Inflammatory macrophage treated with lipopolysaccharide for 4 hours (primary cell): ENCODE results near the gene PPDPF.

Experiments used
- DNase-seq: peaks from one replicate; pipeline ENCODE4 v3.0.0-alpha.2; 2020

The PPDPF gene

GRCh38 chr20:63522091-63522868 is 1.7 kb downstream of the PPDPF start:
- no peak for DNase-seq

GRCh38 chr20:63522981-63523611 is 2.5 kb downstream of the PPDPF start:
- no peak for DNase-seq

DNA sequence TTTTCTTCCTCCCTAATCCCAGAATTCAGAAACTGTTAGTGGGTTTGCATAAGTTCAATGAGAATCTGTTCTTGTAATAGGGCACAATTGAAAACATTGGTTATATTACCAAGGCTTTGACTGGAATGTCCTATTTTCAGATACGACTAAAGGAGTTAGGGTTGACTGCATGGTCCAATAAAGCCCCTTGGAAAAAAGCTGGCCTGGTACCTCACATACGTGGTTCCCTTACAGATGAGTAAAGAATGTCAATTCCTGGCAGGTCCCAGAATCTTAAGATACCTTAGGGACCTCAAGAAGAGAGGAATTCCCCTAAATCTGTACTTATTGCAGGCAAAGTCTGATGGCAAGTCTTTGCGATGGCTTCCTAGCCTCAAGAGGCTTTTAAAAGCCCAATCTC is 4.6 kb downstream of the PPDPF start:
- DNase-seq = no peak

DNA sequence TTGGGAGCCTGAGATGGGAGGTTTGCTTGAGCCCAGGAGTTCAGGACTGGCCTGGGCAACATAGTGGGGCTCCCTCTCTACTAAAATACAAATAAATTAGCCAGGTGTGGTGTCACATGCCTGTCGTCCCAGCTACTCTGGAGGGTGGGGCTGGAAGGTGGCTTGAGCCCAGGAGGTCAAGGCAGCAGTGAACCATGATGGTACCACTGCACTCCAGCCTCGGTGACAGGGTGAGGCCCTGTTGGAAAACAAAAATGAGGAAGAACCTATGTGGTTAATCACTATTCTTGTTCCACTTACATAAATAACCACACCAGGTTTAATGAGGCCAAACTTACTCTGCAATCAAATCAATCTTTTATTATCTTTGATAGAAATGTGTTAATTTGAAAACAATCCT is 5.4 kb downstream of the PPDPF start:
- no peak for DNase-seq

- no peak for DNase-seq
Measured at GRCh38 chr20:63527184-63527583, 6.6 kb downstream of the PPDPF start.

- no peak for DNase-seq
Measured at GRCh38 chr20:63529180-63529860, 8.8 kb downstream of the PPDPF start.

DNA sequence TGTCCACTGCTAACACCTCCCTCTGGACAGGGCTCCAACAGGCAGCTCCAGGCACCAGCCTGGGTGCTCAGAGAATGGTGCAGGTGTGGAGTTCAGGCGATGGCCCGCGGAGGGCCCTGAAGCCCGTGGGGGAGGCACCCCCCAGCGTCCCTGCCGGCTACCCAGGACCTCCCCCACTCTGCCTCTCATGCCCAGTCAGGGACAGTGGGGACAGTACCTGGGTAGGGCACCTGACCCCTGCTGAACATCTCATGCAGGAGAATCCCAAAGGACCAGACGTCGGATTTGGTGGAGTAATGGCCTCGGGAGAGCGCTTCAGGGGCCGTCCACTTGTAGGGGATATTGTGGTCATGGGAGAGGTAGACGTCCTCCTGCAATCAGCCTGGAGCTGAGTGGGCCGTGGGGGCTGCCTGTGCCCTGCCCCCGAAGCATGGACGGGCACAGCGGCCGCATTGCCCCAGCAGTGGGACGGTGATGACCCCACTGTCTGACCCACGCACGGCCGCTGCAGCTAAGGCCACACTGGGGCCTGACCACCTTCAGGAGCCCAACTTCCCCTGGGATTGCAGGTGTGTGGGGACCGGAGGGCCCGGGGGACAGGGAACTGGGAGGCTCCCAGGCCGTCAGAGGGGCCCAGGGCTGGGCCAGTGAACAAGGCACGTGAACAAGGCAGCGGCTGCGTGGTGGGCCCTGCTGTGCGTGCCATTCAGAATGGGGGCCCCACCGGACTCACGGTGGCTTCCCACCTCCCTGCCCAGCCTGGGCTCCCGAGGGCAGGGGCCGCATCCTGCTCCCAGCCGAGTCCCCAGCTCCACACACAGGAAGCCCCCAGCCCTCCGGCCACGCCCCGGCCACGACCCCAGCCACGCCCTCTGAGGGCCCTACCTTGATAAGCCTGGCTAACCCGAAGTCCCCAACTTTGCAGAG is 9.6 kb downstream of the PPDPF start:
- DNase-seq = no peak

DNA sequence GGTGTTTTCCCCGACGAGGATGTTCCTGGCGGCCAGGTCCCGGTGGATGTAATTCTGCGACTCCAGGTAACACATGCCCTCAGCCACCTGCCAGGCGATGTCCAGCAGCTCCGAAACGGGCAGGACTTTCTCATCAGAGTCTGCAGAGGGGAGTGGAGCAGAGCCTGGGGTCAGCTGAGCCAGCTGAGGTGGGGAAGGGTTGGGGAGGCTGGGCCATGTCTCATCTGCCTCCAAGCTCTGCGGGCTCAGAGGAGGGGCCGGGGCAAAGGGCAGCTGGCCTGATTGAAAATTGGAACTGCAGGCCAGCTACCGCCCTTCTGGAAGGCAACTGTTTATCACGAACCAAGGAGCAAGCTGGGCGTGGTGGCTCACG is 10.2 kb downstream of the PPDPF start:
- no peak for DNase-seq

GRCh38 chr20:63531686-63532448 is 11.3 kb downstream of the PPDPF start:
- DNase-seq = no peak

DNA sequence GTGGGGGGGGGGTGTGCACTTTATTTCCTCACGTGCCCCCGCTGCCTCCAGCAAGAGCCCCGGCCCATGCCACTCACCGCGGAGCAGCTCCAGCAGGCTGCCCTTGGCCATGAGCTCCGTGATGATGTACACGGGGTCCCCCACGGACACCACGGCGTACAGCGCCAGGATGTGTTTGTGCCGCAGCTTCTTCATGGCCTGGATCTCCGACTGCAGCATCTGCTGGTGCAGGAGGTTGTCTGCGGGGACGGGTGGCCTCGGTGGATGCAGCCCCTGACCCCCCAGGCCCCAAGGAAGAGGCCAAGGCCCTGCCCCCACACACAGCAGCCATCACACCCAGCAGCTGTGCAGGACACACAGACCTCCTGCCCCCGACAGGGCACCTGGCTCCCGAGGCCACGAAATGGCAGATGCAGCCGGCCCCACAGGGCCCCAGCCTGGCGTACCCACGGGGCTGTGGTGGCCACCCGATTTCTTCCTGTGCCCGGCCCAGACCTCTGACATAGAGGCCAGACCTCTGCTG is 11.9 kb downstream of the PPDPF start:
- no peak for DNase-seq

- DNase-seq = no peak
Measured at GRCh38 chr20:63533388-63533787, 12.8 kb downstream of the PPDPF start.

DNA sequence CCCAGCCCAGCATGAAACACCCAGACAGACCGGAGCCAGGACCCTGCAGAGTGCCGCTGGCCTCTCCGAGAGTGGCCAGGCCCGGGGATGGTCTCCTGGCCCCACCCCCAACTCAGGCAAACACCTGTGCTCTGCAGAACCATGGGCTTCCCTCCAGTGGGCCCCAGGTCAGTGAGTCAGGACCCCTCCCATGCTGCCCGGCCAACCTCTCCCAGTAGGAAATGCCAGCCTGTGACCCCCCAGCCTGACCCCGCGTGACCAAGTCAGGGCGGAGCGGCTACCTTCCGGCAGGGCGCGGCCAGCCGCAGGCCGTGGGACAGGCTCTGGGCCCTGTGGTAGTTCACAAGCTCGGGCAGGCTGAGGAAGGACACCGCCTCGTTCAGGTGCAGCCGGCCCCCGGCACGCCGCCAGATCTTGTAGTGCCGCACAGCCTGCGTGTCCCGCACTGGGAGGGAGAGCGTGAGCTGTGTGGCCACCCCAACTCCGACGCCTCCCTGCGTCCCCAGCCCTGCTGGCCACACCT is 13.4 kb downstream of the PPDPF start:
- DNase-seq = no peak

DNA sequence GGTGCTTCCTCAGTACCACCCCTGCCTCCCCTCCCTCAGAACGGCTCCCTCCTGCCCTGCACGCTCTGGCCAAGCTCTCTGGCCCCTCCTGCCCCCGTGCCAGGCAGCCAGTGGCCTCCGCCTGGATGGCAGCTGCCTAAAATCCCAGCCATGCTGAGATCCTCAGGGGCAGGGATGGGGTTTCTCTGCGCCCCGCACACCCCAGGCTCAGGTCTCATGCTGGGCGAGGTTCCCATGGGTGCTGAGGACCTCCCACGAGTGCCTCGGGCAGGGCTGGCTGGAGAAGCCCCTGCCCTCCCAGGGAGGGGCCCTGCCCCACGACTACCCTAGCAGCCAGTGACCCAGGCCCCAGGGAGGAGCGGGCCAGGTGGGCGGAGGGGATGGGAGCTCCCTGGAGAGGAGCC is 13.9 kb downstream of the PPDPF start:
- DNase-seq = no peak

GRCh38 chr20:63534831-63535651 is 14.5 kb downstream of the PPDPF start:
- no peak for DNase-seq

- no peak for DNase-seq
Measured at GRCh38 chr20:63536241-63536977, 15.8 kb downstream of the PPDPF start.

DNA sequence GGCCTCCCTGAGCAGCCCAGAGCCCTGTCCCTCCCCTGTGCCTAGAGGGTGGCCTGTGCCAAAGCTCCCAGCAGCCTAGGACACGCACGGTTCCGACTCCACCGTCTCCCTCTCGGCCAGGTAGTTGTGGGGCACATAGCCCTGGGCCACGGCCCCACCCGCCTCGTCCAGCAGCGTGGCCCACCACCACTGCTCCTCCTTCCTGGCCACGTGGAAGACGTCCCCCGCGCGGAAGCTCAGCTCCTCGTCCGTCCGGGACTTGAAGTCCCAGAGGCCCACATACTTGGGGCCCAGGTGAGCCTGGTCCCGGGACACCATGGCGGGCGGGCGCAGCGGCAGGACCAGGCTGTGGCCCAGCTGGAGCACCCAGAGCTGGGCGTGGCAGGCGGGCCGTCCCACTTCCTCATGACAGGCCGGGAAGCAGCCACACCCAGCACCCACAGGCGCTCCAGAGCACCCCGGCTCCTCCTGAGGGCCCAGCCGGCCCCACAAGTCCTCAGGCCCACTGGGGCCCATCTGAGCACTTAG is 16.5 kb downstream of the PPDPF start, which contains the start of gene PTK6:
Gene PTK6 (minus strand): TSS at position 380 of the 528 bp plus-strand sequence. CDS start 62 bp downstream, at position 318.
- peak; percentile 86 for DNase-seq

GRCh38 chr20:63537525-63538203 is 17.1 kb downstream of the PPDPF start:
- DNase-seq = peak; percentile 99

DNA sequence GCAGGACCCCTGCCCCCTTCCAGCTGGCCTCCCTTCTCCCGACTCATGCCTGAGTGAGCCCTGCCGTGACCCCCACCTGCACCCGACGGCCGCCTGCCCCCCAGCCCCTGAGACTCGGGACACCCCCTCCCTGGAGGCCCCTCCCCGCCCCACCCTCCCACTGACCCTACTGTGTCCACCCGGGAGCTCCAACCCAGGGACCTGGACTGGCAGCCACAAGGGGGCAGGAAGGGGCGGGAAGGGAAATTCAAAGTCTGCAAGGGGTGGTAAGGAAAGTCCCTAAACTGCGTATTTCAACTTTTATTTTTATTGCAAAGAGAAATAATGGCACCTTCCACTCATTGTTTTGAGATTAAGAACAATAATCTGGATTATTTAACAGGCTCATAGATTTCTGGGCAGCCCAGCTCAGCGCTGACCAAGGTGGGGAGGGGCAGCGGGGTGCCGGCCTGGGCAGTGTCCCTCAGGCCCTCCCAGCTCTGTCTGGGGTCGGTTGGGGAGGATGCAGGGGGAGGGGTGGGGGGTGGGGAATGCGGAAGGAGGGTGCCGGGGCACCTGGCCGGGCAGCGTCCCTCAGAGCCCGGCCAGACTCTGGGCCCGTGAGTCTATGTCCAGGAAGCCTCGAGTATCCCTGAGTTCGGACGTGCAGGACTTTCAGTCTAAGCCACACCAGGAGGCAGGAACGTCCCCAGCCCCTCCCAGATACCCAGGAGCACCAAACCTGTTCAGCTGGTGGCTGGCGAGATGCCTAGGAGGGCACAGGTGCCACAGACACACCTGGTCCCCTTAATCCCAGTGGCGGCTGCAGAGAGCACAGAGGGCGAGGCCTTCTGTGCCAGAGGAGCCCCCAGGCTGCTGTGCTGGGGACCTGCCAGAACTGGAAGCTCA is 17.9 kb downstream of the PPDPF start:
- DNase-seq = peak; percentile 27
